GM12874 (cell line): Measurements from ENCODE around the gene SPARC.

ENCODE experiments used
- CTCF ChIP-seq: IDR thresholded peaks from 2 replicates; pipeline ENCODE4 v1.5.1; 2011; ENCODE audit warnings: low read depth, mild to moderate bottlenecking, control low read depth, low read length, moderate library complexity; ENCODE audit not compliant: insufficient read depth

Gene SPARC

GRCh38 chr5:151680944-151681427 lies 5.7 kb downstream of the SPARC start:
- no peak for TF ChIP-seq CTCF

- no peak for TF ChIP-seq CTCF
Measured at GRCh38 chr5:151679421-151680155, 7.1 kb downstream of the SPARC start.

- TF ChIP-seq CTCF: no peak
Measured at GRCh38 chr5:151678713-151679112, 8.0 kb downstream of the SPARC start.

GRCh38 chr5:151677776-151678545 lies 8.8 kb downstream of the SPARC start:
- no peak for TF ChIP-seq CTCF

- TF ChIP-seq CTCF: no peak
Measured at GRCh38 chr5:151676719-151677118, 10.0 kb downstream of the SPARC start.

- no peak for TF ChIP-seq CTCF
Measured at GRCh38 chr5:151676314-151676712, 10.4 kb downstream of the SPARC start.

- TF ChIP-seq CTCF: no peak
Measured at GRCh38 chr5:151675611-151676313, 11.0 kb downstream of the SPARC start.
